Endothelial cell of umbilical vein (primary cell): ENCODE results near the gene COL4A2. TPM values are rescaled to one million over a fixed set of nuclear protein-coding genes. Genes with fewer than 3 reads are reported as not detected.

Experiments
- BruUV-seq: library from RNA; stranded (reverse); fragments of 400-500 nt; replicated peaks from 2 replicates; lab custom pipeline; 2021; lab: Mats Ljungman, UMichigan
- CTCF ChIA-PET: fragments of 300-600, 350-600 bp; sonication (Branson Sonifier 250); formaldehyde crosslinking; loops from one replicate; lab custom pipeline; 2021; ENCODE audit warnings: antibody characterized with exemption, inconsistent platforms; lab: Charles Lee
- POLR2A ChIA-PET: fragments of 300-600, 350-600 bp; sonication (Branson Sonifier 250); formaldehyde crosslinking; loops from one replicate; lab custom pipeline; 2021; ENCODE audit warnings: antibody characterized with exemption, inconsistent platforms; lab: Charles Lee
- DNase-seq: peaks from one replicate; pipeline ENCODE4 v3.0.0-alpha.2; 2011; ENCODE audit warnings: low read depth, low spot score
- FAIRE-seq: peaks from 2 replicates; lab custom pipeline; 2011; peaks lifted over from hg19 to GRCh38; lab: Jason Lieb, UNC
- H2AFZ ChIP-seq: 2 replicates; pipeline ENCODE4 v1.6.0; 2012; ENCODE audit warnings: low read depth, low read length, control low read depth, inconsistent platforms
- H3K27ac ChIP-seq: 2 replicates; pipeline ENCODE4 v1.5.1; 2011; ENCODE audit warnings: low read depth, mild to moderate bottlenecking, control low read depth, low read length, moderate library complexity; ENCODE audit not compliant: insufficient read depth
- H3K27me3 ChIP-seq, 2 experiments: 2 replicates each; pipeline versions ENCODE4 v1.6.0 to v1.6.1; 2011; ENCODE audit warnings: low read length in 2 of 2, mixed read lengths in 1 of 2; ENCODE audit not compliant: control insufficient read depth in 2 of 2, insufficient read depth in 2 of 2
- H3K36me3 ChIP-seq, 2 experiments: 2 replicates in 1 of 2; 3 replicates in 1 of 2; pipeline ENCODE4 v1.5.1; 2011; ENCODE audit warnings: low read length in 2 of 2, mild to moderate bottlenecking in 1 of 2, moderate library complexity in 1 of 2; ENCODE audit not compliant: control insufficient read depth in 2 of 2, insufficient read depth in 2 of 2; ENCODE audit errors: extremely low read depth in 1 of 2
- H3K4me1 ChIP-seq: 3 replicates; pipeline ENCODE4 v1.5.1; 2011; ENCODE audit warnings: mild to moderate bottlenecking, low read length; ENCODE audit not compliant: control insufficient read depth, insufficient read depth; ENCODE audit errors: extremely low read depth
- H3K4me2 ChIP-seq: 2 replicates; pipeline ENCODE4 v1.6.1; 2011; ENCODE audit warnings: low read length, control low read depth, mixed read lengths; ENCODE audit not compliant: insufficient read depth
- H3K4me3 ChIP-seq, 3 experiments: fragments of 200-600 bp in 1 of 3; sonication (generic), shearing (Covaris generic) in 1 of 3; replicated peaks in 1 of 3; 2 replicates each; pipeline ENCODE4 v1.5.1; 2011 to 2016; ENCODE audit warnings: control low read depth in 3 of 3, low read length in 3 of 3, mild to moderate bottlenecking in 2 of 3, inconsistent platforms in 1 of 3, low read depth in 1 of 3, moderate library complexity in 1 of 3; ENCODE audit not compliant: insufficient read depth in 1 of 3
- H3K79me2 ChIP-seq: 2 replicates; pipeline ENCODE4 v1.6.0; 2012; ENCODE audit warnings: low read length, inconsistent platforms; ENCODE audit not compliant: control insufficient read depth, insufficient read depth
- H3K9ac ChIP-seq: replicated peaks from 2 replicates; pipeline ENCODE3; 2011; ENCODE audit warnings: low read length, control low read depth; ENCODE audit not compliant: insufficient read depth; ENCODE audit errors: extremely low read depth
- H3K9me1 ChIP-seq: replicated peaks from 3 replicates; pipeline ENCODE4 v1.6.0; 2011; ENCODE audit warnings: mild to moderate bottlenecking, low read length; ENCODE audit not compliant: control insufficient read depth, insufficient read depth; ENCODE audit errors: extremely low read depth
- H3K9me3 ChIP-seq: replicated peaks from 2 replicates; pipeline ENCODE4 v1.5.1; 2012; ENCODE audit warnings: low read length, inconsistent platforms; ENCODE audit not compliant: control insufficient read depth, insufficient read depth
- H4K20me1 ChIP-seq: replicated peaks from 2 replicates; pipeline ENCODE3; 2011; ENCODE audit warnings: mild to moderate bottlenecking, low read length; ENCODE audit not compliant: control insufficient read depth, insufficient read depth; ENCODE audit errors: extremely low read depth
- CTCF ChIP-seq, 2 donors: IDR thresholded peaks; 1 replicate in 1 of 2; 2 replicates in 1 of 2; pipeline ENCODE4 v1.5.1; 2011; ENCODE audit warnings: low read length in 2 of 2, mild to moderate bottlenecking in 2 of 2, moderate library complexity in 2 of 2, control low read depth in 1 of 2, inconsistent platforms in 1 of 2, low read depth in 1 of 2; ENCODE audit not compliant: insufficient read depth in 1 of 2; ENCODE audit errors: extremely low read depth in 1 of 2
- EZH2 ChIP-seq: IDR thresholded peaks from 2 replicates; pipeline ENCODE4 v1.6.1; 2012; ENCODE audit warnings: borderline replicate concordance, low read depth, mild to moderate bottlenecking, moderate library complexity, low read length, inconsistent platforms; ENCODE audit not compliant: severe bottlenecking
- POLR2A ChIP-seq: IDR thresholded peaks from 2 replicates; pipeline ENCODE4 v1.6.1; 2012; ENCODE audit warnings: low read depth, mild to moderate bottlenecking, control low read depth, low read length
- POLR2AphosphoS5 ChIP-seq: IDR thresholded peaks from 2 replicates; pipeline ENCODE4 v1.6.1; 2012; ENCODE audit warnings: low read depth, mild to moderate bottlenecking, control low read depth, low read length, moderate library complexity; ENCODE audit not compliant: insufficient read depth
- dilution Hi-C: fragments of 300-500 bp; cut with MboI; formaldehyde crosslinking; loops from one replicate; pipeline ENCODE4 v1.15.0; 2019; ENCODE audit warnings: low sequenced_read_pairs; ENCODE audit not compliant: extremely low pct_ligation_motif_present
- intact Hi-C: fragments of 100-400 bp; cut with micrococcal nuclease; formaldehyde crosslinking; loops from one replicate; pipeline ENCODE4 v1.10.0; 2022
- polyA plus RNA-seq, 4 experiments: library from polyadenylated mRNA; depleted of rRNA in 3 of 4; stranded (reverse) in 3 of 4; unstranded in 1 of 4; fragments of >200 nt; gene quantifications; 2 replicates each; pipeline versions ENCODE4 v1.2.1 to v1.2.3, GENCODE V29; 2011 to 2012; ENCODE audit warnings: missing spikeins in 1 of 4
- total RNA-seq: library from RNA; stranded (reverse); gene quantifications from 2 replicates; pipeline ENCODE4 v1.2.3, GENCODE V29; 2021
- TF ChIP-seq, protein P1 (sequence below): IDR thresholded peaks from 2 replicates; pipeline ENCODE4 v1.6.1; 2011; ENCODE audit not compliant: insufficient read depth, insufficient read length

Gene COL4A2
- total and polyA plus RNA-seq, 2 donors (not counting 3 experiments of a cell fraction or from before 2014, with no cell fraction given) = 792 to 940 TPM

DNA sequence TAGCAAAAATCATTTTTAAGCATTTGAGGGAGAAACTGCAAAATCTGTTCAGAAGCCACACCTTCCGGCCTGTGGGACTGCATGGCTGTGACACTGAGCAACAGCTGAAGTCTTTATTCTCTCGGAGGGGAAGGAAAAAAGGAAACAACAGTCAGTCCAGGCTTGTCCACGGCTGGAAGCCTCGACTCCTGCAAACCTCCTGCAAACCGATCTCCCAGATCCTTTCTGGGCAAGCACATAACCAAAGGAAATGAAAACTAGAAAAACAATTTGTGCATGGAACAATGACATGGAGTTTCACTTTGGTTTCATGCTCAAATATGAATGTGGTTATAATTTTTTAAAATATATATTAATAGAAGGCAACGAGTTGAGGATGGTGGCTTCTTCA lies 1.1 kb upstream of the COL4A2 start:
- Histone ChIP-seq H4K20me1 (peaks cover 3% of the 10 kb centered on the region), H3K9me3 (no peaks in the 10 kb centered on the region), H3K27ac (peak overlapping the region; percentile 59), H3K36me3 (peaks cover 0 to 7% of the 10 kb centered on the region in 2 experiments), H3K4me1 (peaks cover 59% of the 10 kb centered on the region), H3K9ac (peak overlapping the region; percentile 74), H3K4me3 (peak overlapping the region; percentile 64 to 83 (median 71)), H3K9me1 (no peaks in the 10 kb centered on the region), H2AFZ (no peak overlapping the region), H3K27me3 (no peaks in the 10 kb centered on the region), H3K4me2 (peak overlapping the region; percentile 79), H3K79me2 (peaks cover 90% of the 10 kb centered on the region)
- TF ChIP-seq POLR2A (peak; percentile 25), EZH2 (no peak)
- BruUV-seq = no TSS peak
- ChIA-PET POLR2A (interaction anchor here (0.9 to 1.2 kb wide), 3 partner anchors 39 to 409 kb away, joined by 3 to 4 read pairs (median 4); no protein-coding TSS in a partner anchor), CTCF (interaction anchor here (0.7 to 5.0 kb wide), 18 partner anchors 8 to 105 kb away, joined by 3 to 43 read pairs (median 4); no protein-coding TSS in a partner anchor)
- dilution Hi-C loops = no loop called here
- peak; percentile 60 for DNase-seq
- FAIRE-seq = peak; percentile 68
- intact Hi-C loops = loop anchor here (1.0 to 2.0 kb wide), 4 partner anchors 8 to 73 kb away; no protein-coding TSS in a partner anchor

DNA sequence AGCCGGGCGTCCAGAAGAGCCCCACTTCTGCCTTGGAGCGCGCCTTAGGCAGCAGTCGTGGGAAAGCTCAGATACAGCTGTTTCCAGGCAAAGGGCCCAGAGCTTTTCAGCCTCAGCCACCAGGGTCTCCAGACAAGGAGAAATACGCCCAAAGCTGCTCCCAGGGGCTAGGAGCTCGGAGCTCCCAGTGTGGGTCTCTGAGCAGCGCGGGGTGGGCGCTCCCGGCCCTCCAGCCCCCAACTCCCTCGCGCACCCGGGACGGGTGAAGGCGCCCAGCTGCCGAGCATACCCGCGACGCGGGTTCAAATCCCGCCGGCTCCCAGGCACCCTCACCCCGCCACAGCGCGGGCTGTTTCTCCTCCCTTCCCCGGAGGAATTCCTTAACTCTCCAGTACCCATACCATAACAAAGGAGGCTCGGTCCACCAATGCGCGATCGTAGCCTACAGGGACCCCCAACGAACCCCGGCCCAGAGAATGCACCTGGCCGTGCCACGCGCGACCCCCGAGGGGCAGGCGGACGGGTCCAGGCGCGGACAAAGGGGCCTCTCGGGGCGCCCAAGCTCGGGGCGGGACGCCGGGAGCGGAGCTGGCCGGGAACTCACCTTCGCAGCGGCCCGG lies 634 bp upstream of the COL4A2 start:
- no TSS peak for BruUV-seq
- H3K9ac ChIP-seq = peak overlapping the region; percentile 74
- peak overlapping the region; percentile 64 to 83 (median 71) for H3K4me3 ChIP-seq
- no peaks in the 10 kb centered on the region for H3K9me1 ChIP-seq
- H2AFZ ChIP-seq = no peak overlapping the region
- peaks cover under 1% of the 10 kb centered on the region for H4K20me1 ChIP-seq
- ChIA-PET POLR2A (interaction anchor here (0.9 to 1.2 kb wide), 3 partner anchors 17 to 409 kb away, joined by 3 to 4 read pairs (median 4); no protein-coding TSS in a partner anchor), CTCF (interaction anchor here (0.7 to 5.0 kb wide), 20 partner anchors 7 to 105 kb away, joined by 3 to 43 read pairs (median 4); no protein-coding TSS in a partner anchor)
- peaks cover 2 to 7% of the 10 kb centered on the region in 2 experiments for H3K36me3 ChIP-seq
- peaks cover 93% of the 10 kb centered on the region for H3K79me2 ChIP-seq
- DNase-seq (peak; percentile 59), FAIRE-seq (no peak)
- dilution Hi-C loops (no loop called here), intact Hi-C loops (loop anchor here (1.0 to 2.0 kb wide), 4 partner anchors 8 to 74 kb away; no protein-coding TSS in a partner anchor)
- peaks cover 64% of the 10 kb centered on the region for H3K4me1 ChIP-seq
- H3K27ac ChIP-seq = peak overlapping the region; percentile 59
- H3K27me3 ChIP-seq = no peaks in the 10 kb centered on the region
- H3K9me3 ChIP-seq = no peaks in the 10 kb centered on the region
- peak overlapping the region; percentile 79 for H3K4me2 ChIP-seq
- TF ChIP-seq, protein P1, sequence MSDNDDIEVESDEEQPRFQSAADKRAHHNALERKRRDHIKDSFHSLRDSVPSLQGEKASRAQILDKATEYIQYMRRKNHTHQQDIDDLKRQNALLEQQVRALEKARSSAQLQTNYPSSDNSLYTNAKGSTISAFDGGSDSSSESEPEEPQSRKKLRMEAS = no peak
- no peak for TF ChIP-seq POLR2AphosphoS5
- TF ChIP-seq CTCF (IDR thresholded peaks at IDR 0.05; ENCODE audit: extremely low read depth in 1 of 2, insufficient read depth in 1 of 2, low read depth in 1 of 2, low read length in 2 of 2) = no peak
- TF ChIP-seq POLR2A = no peak
